OCI-LY3 (cell line): Measurements from ENCODE around the gene NUP210.

Experiments
- H2AFZ ChIP-seq: fragments of 200-600, 300-600 bp; shearing (Covaris generic); 2 replicates; pipeline ENCODE4 v1.6.0; 2014; ENCODE audit warnings: antibody characterized with exemption, low read depth, low read length
- H3K27ac ChIP-seq: fragments of 200-600, 300-600 bp; sonication (generic); 2 replicates; pipeline ENCODE4 v1.5.1; 2014; ENCODE audit warnings: mild to moderate bottlenecking, low read length, moderate library complexity, mixed read lengths
- H3K27me3 ChIP-seq: fragments of 200-600, 300-600 bp; sonication (generic); 2 replicates; pipeline ENCODE4 v1.6.1; 2014; ENCODE audit warnings: low read depth, low read length, mixed read lengths
- H3K36me3 ChIP-seq: fragments of 200-600, 300-600 bp; sonication (generic); replicated peaks from 2 replicates; pipeline ENCODE3; 2014; ENCODE audit warnings: low read depth, low read length, mixed read lengths
- H3K4me1 ChIP-seq: fragments of 300-600, 200-600 bp; sonication (generic); 2 replicates; pipeline ENCODE4 v1.6.1; 2014; ENCODE audit warnings: low read length, mixed read lengths
- H3K4me2 ChIP-seq: fragments of 200-600, 300-600 bp; sonication (generic); 2 replicates; pipeline ENCODE4 v1.6.1; 2014; ENCODE audit warnings: low read length, mixed read lengths
- H3K4me3 ChIP-seq: fragments of 300-600, 200-600 bp; sonication (generic); 2 replicates; pipeline ENCODE4 v1.5.1; 2014; ENCODE audit warnings: antibody characterized with exemption, mild to moderate bottlenecking, low read length, moderate library complexity
- H3K79me2 ChIP-seq: fragments of 300-600, 200-600 bp; shearing (Covaris generic); 2 replicates; pipeline ENCODE4 v1.6.1; 2014; ENCODE audit warnings: mild to moderate bottlenecking, low read length, mixed read lengths
- H3K9ac ChIP-seq: fragments of 300-600, 200-600 bp; shearing (Covaris generic); 2 replicates; pipeline ENCODE4 v1.6.0; 2014; ENCODE audit warnings: mild to moderate bottlenecking, low read length, moderate library complexity
- H3K9me3 ChIP-seq: fragments of 200-600, 300-600 bp; shearing (Covaris generic); 2 replicates; pipeline ENCODE4 v1.6.1; 2014; ENCODE audit warnings: low read length, mixed read lengths; ENCODE audit not compliant: insufficient read depth
- H4K20me1 ChIP-seq: fragments of 200-600, 300-600 bp; sonication (generic); 2 replicates; pipeline ENCODE4 v1.6.1; 2016; ENCODE audit warnings: low read length, mixed read lengths; ENCODE audit not compliant: insufficient read depth
- CTCF ChIP-seq: fragments of 200-600, 300-600 bp; sonication (generic); IDR thresholded peaks from 2 replicates; pipeline ENCODE4 v1.5.1; 2014; ENCODE audit warnings: antibody characterized with exemption, low read length, low read depth
- EZH2phosphoT487 ChIP-seq: fragments of 200-600 bp; shearing (Covaris generic); IDR thresholded peaks from 2 replicates; pipeline ENCODE4 v1.6.1; 2018; ENCODE audit warnings: antibody characterized with exemption, mixed run types, low read depth

NUP210 gene

DNA sequence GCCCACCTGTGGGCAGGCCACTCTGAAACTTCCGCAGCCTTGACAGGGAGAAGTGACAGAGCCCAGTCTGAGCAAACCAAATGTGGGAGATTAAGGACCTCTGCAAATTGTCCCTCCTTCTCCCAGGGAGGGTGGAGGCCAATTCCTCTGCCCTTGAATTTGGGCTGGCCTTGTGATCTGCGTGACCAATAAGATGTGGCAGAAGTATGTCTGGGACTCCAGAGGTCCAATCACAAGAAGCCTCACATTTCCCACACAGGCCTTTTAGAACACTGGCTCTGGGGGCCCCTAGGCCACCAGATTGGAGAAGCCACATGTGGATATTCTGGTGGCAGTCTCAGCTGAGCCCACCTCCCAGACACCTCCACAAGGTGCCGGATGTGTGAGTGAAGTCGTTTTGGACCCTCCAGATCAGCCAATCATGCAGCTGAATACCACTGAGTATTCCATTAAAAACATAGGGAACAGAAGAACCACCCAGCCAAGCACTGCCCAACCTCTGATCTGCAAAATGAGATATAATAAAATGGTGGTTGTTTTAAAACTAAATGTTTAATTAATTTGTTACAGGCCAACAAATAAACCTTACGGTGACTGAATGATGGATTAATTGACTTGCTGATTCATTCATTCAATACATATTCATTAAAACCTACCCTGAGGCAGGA is 150.3 kb downstream of the NUP210 start:
- no peak overlapping the region for H3K4me3 ChIP-seq
- H3K9ac ChIP-seq: no peak overlapping the region
- no peak overlapping the region for H3K27ac ChIP-seq
- no peak overlapping the region for H2AFZ ChIP-seq
- TF ChIP-seq EZH2phosphoT487 (no peak), CTCF (no peak)
- no peaks in the 10 kb centered on the region for H4K20me1 ChIP-seq
- no peaks in the 10 kb centered on the region for H3K36me3 ChIP-seq
- no peak overlapping the region for H3K4me2 ChIP-seq
- H3K9me3 ChIP-seq: no peaks in the 10 kb centered on the region
- H3K27me3 ChIP-seq: peaks cover 41% of the 10 kb centered on the region
- no peaks in the 10 kb centered on the region for H3K4me1 ChIP-seq
- no peaks in the 10 kb centered on the region for H3K79me2 ChIP-seq

GRCh38 chr3:13268961-13269441 is 151.1 kb downstream of the NUP210 start:
- Histone ChIP-seq H3K79me2 (no peaks in the 10 kb centered on the region), H3K27ac (no peak overlapping the region), H3K9me3 (no peaks in the 10 kb centered on the region), H3K4me1 (no peaks in the 10 kb centered on the region), H3K36me3 (no peaks in the 10 kb centered on the region), H3K4me2 (no peak overlapping the region), H2AFZ (no peak overlapping the region), H3K27me3 (peaks cover 38% of the 10 kb centered on the region), H3K9ac (no peak overlapping the region), H3K4me3 (no peak overlapping the region), H4K20me1 (no peaks in the 10 kb centered on the region)
- TF ChIP-seq CTCF (no peak), EZH2phosphoT487 (no peak)

DNA sequence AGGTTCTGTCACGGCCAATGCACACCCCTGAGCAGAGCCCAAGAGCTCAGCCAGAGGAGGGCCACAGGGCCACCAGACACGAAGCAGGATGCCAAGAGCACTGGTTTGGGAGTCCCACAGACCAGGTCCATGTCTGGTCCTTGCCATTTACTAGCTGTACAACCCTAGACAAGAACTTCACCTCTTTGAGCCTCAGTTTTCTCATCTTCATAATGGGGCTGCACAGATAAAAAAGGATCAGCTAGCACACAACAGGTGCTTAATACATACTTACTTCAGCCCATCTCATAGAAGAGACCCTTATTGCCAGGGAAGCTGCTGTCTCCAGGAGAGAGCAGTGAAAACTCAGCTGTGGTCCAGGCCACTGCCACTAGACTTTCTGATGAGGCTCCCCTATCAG is 152.0 kb downstream of the NUP210 start:
- Histone ChIP-seq H3K4me1 (no peaks in the 10 kb centered on the region), H2AFZ (no peak overlapping the region), H3K4me2 (no peak overlapping the region), H3K9me3 (no peaks in the 10 kb centered on the region), H3K9ac (no peak overlapping the region), H3K27ac (no peak overlapping the region), H3K4me3 (no peak overlapping the region), H4K20me1 (no peaks in the 10 kb centered on the region), H3K79me2 (no peaks in the 10 kb centered on the region), H3K36me3 (no peaks in the 10 kb centered on the region), H3K27me3 (peaks cover 32% of the 10 kb centered on the region)
- TF ChIP-seq EZH2phosphoT487: no peak
- no peak for TF ChIP-seq CTCF

DNA sequence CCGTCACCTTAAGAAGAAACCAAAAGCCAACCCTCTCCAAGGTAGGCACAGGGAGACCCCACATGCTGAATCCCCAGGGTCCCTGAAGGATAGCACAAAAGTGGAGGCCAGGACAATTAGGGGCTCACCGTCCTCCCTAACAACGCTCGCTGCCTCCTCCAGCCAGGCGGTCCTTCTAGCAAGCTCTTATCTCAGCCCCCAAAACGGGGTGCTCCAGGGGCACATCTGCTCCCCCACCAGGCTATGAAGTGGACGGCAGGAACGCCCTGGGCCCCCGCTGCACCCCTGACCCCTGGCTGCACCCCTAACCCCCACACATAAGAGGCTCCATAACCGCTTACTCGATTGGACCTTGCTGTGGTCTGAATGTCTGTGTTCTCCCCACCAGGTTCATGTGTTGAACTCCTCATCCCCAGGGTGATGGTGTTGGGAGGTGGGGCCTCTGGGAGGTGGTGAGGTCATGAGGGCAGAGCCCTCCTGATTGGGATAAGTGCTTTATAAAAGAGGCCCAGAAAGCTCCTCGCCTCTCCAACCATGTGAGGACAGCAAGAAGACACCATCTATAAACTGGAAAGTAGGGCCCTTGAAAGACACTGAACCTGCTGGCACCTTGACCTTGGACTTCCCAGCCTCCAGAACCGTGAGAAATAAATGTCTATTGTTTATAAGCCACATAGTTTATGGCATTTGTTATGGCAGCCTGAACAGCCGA is 153.3 kb downstream of the NUP210 start:
- Histone ChIP-seq H2AFZ (no peak overlapping the region), H3K27me3 (peaks cover 25% of the 10 kb centered on the region), H3K9ac (no peak overlapping the region), H3K9me3 (no peaks in the 10 kb centered on the region), H3K79me2 (no peaks in the 10 kb centered on the region), H3K27ac (no peak overlapping the region), H3K4me2 (no peak overlapping the region), H3K36me3 (no peaks in the 10 kb centered on the region), H3K4me1 (peaks cover 6% of the 10 kb centered on the region), H3K4me3 (no peak overlapping the region), H4K20me1 (no peaks in the 10 kb centered on the region)
- TF ChIP-seq CTCF (no peak), EZH2phosphoT487 (no peak)
